Spleen (tissue), 11 donors: ENCODE measurements around the gene SNAPC2. TPM values are rescaled to one million over a fixed set of nuclear protein-coding genes. Genes with fewer than 3 reads are reported as not detected.

Source experiments
- DNase-seq: peaks from one replicate; pipeline ENCODE4 v3.0.0-alpha.2; 2020
- H3K27ac ChIP-seq, 8 donors: fragments of 200-600 bp; sonication (generic) in 7 of 8; 1 replicate in 4 of 8; 2 replicates in 4 of 8; pipeline versions ENCODE4 v1.5.0 to v1.8.0; 2016 to 2021; ENCODE audit warnings: inconsistent platforms in 4 of 8, mild to moderate bottlenecking in 4 of 8, moderate library complexity in 1 of 8
- H3K27me3 ChIP-seq, 7 donors: fragments of 200-600 bp; sonication (generic) in 6 of 7; replicated peaks in 1 of 7; 1 replicate in 4 of 7; 2 replicates in 3 of 7; pipeline versions ENCODE4 v1.5.0 to v1.8.0; 2016 to 2021; ENCODE audit warnings: inconsistent platforms in 3 of 7, mild to moderate bottlenecking in 1 of 7
- H3K36me3 ChIP-seq, 6 donors: fragments of 200-600 bp; sonication (generic) in 5 of 6; 1 replicate in 4 of 6; 2 replicates in 2 of 6; pipeline versions ENCODE4 v1.5.0 to v1.8.0; 2016 to 2021; ENCODE audit warnings: inconsistent platforms in 2 of 6
- H3K4me1 ChIP-seq, 6 donors: fragments of 200-600 bp; sonication (generic) in 5 of 6; 1 replicate in 3 of 6; 2 replicates in 3 of 6; pipeline versions ENCODE4 v1.5.0 to v1.8.0; 2016 to 2021; ENCODE audit warnings: inconsistent platforms in 3 of 6
- H3K4me3 ChIP-seq, 8 donors: fragments of 200-600 bp; sonication (generic) in 7 of 8; 1 replicate in 4 of 8; 2 replicates in 4 of 8; pipeline versions ENCODE4 v1.5.0 to v1.8.0; 2016 to 2021; ENCODE audit warnings: inconsistent platforms in 4 of 8, mild to moderate bottlenecking in 4 of 8, moderate library complexity in 2 of 8
- H3K9me3 ChIP-seq, 8 donors: fragments of 200-600 bp; sonication (generic) in 7 of 8; 1 replicate in 4 of 8; 2 replicates in 4 of 8; pipeline versions ENCODE4 v1.5.0 to v1.8.0; 2016 to 2021; ENCODE audit warnings: inconsistent platforms in 4 of 8
- POLR2A ChIP-seq, 3 donors: fragments of 450-650 bp; IDR thresholded peaks; one replicate each; pipeline ENCODE4 v1.5.1; 2017; ENCODE audit warnings: antibody characterized with exemption in 3 of 3, mild to moderate bottlenecking in 1 of 3
- POLR2AphosphoS5 ChIP-seq, 3 donors: sonication (generic); formaldehyde crosslinking; IDR thresholded peaks; one replicate each; pipeline ENCODE4 v1.5.1; 2017; ENCODE audit warnings: antibody characterized with exemption in 3 of 3
- WGBS, 5 donors: extraction: QIAGEN DNeasy Blood & Tissue Kit in 3 of 5; methylation state at CpG; one replicate each; pipeline versions ENCODE4 v1.1.5 to v1.1.7; 2013 to 2018; 5-methylcytosine and 5-hydroxymethylcytosine counted together
- intact Hi-C: fragments of 100-400 bp; cut with DNase I; formaldehyde crosslinking; loops from one replicate; pipeline ENCODE4 v1.15.0; 2023; ENCODE audit warnings: low total_unique reads
- polyA plus RNA-seq, 3 donors: library from polyadenylated mRNA; stranded (reverse); fragments of 200-250 nt; gene quantifications; one replicate each; pipeline ENCODE4 v1.2.1, GENCODE V29; 2013
- total RNA-seq, 7 donors: library from RNA; depleted of rRNA in 3 of 7; stranded (reverse); fragments of >200 nt in 3 of 7; fragmentation: NEBNext Ultra II Directional in 4 of 7; extraction: Animal tissue kit (Norgen Biotek cat#: 25700) in 4 of 7; gene quantifications; one replicate each; pipeline versions ENCODE4 v1.1.0 to v1.2.1, GENCODE V29; 2016 to 2021
- TF ChIP-seq, protein P1 (sequence below), 11 experiments: fragments of 200-600 bp in 7 of 11; fragments of 450-650 bp in 4 of 11; sonication (generic) in 4 of 11; IDR thresholded peaks in 8 of 11; conservative IDR thresholded peaks in 3 of 11; 1 replicate in 7 of 11; 2 replicates in 4 of 11; pipeline versions ENCODE4 v1.4.0 to v1.8.0; 2016 to 2021; ENCODE audit warnings: antibody characterized with exemption in 11 of 11, inconsistent platforms in 4 of 11, mild to moderate bottlenecking in 1 of 11
- donor health status: healthy with polysubstance abuse.
- donor health status: DM: no; HTN: no; CAD: no; lungs with moderate emphysema.
- donor health status: DM: no; HTN: no; CAD: no.
- donor health status: Bipolar disorder and iron deficiency.
- donor health status: healthy.
- donor health status: DM: no; HTN: no; CAD: no.
- donor health status: DM: yes; HTN: yes; CAD: no.

The SNAPC2 gene
- total and polyA plus RNA-seq, 10 donors: 13.1 to 23.9 (median 18.5) TPM

DNA sequence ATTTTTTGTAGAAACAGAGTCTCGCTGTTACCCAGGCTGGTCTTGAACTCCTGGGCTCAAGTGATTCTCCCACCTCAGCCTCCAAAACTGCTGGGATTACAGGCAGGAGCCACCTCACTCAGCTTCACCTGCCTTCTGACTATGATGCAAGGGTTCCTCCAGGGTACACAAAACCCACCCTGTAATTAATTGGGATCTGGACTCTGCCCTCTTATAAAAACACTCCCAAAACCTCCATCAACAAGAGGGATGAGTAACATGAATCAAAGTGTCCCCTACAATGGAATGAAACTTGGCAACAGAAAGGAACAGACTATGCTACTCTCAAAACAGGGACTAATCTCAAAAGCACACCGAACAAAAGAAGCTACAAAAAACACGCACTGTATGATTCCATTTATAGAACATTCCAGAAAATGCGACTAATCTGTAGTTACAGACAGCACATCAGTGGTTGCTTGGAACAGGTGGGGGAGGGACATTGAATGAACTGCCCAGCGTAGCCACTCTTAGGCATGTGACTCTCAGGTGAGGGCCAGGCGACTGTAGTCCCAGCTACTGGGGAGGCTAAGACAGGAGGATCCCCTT lies 42.8 kb upstream of the SNAPC2 start:
- intact Hi-C loops: no loop called here

DNA sequence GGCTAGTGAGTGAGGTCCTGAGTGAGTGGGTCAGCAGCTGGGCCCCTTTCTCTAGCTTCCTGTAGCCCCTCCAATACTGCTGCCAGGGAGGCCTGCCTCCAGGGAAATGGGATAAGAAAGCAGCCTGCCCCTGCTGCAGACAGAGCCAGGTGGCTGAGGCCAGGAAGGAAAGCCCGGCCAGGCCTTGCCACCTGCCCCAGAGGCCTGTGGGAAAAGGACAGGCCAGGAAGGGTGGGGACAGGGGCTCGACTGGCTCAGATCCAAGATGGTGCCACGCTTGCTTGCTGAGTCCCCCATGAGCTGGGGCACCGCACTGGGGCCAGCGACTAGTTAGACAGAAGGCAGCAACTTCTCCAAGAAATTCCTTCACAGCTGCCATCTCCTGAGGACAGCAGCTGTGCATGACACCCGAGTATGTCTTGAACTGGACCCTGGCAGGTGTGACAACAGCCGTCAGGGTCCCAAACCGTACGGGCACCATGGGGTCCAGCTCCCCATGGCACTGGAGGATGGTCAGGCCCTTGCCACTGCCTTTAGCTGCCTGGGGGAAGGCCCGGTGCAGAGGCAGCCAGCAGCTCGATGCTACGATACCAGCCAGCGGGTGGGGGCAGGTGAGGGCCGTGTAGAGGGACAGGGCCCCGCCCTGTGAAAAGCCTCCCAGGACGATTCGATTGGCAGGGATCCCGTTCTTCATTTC lies 40.9 kb upstream of the SNAPC2 start:
- Histone ChIP-seq H3K4me3 (no peak overlapping the region), H3K9me3 (peaks cover 0 to 4% (median 0%) of the 10 kb centered on the region in 8 donors), H3K4me1 (peaks cover 0 to 9% (median 6%) of the 10 kb centered on the region in 6 donors), H3K36me3 (no peaks in the 10 kb centered on the region), H3K27me3 (peaks cover 0 to 29% (median 12%) of the 10 kb centered on the region in 7 donors), H3K27ac (no peak overlapping the region)
- WGBS, 5 donors: 70 to 84% (median 76%) methylated on average over 10 to 18 of the region's 18 CpGs
- intact Hi-C loops: no loop called here
- TF ChIP-seq POLR2A (IDR thresholded peaks at IDR 0.05) (no peak), POLR2AphosphoS5 (IDR thresholded peaks at IDR 0.05) (no peak)
- TF ChIP-seq, protein P1, sequence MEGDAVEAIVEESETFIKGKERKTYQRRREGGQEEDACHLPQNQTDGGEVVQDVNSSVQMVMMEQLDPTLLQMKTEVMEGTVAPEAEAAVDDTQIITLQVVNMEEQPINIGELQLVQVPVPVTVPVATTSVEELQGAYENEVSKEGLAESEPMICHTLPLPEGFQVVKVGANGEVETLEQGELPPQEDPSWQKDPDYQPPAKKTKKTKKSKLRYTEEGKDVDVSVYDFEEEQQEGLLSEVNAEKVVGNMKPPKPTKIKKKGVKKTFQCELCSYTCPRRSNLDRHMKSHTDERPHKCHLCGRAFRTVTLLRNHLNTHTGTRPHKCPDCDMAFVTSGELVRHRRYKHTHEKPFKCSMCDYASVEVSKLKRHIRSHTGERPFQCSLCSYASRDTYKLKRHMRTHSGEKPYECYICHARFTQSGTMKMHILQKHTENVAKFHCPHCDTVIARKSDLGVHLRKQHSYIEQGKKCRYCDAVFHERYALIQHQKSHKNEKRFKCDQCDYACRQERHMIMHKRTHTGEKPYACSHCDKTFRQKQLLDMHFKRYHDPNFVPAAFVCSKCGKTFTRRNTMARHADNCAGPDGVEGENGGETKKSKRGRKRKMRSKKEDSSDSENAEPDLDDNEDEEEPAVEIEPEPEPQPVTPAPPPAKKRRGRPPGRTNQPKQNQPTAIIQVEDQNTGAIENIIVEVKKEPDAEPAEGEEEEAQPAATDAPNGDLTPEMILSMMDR (IDR thresholded peaks at IDR 0.05 in 8 of 11, conservative IDR thresholded peaks at IDR 0.05 in 3 of 11): no peak
- DNase-seq: no peak

More for the DNA sequence above, 42.8 kb upstream of the SNAPC2 start:
- no peak for DNase-seq
- peaks cover 2 to 28% (median 21%) of the 10 kb centered on the region in 6 donors for H3K4me1 ChIP-seq
- H3K9me3 ChIP-seq: peaks cover 0 to 4% (median 0%) of the 10 kb centered on the region in 8 donors
- TF ChIP-seq, protein P1 (IDR thresholded peaks at IDR 0.05 in 8 of 11, conservative IDR thresholded peaks at IDR 0.05 in 3 of 11): no peak
- TF ChIP-seq POLR2AphosphoS5 (IDR thresholded peaks at IDR 0.05): no peak
- TF ChIP-seq POLR2A (IDR thresholded peaks at IDR 0.05): no peak
- H3K27ac ChIP-seq: no peak overlapping the region
- H3K36me3 ChIP-seq: no peaks in the 10 kb centered on the region
- H3K27me3 ChIP-seq: peaks cover 2 to 48% (median 31%) of the 10 kb centered on the region in 7 donors
- WGBS, 5 donors: 88 to 93% (median 92%) methylated on average over 6 of the region's 6 CpGs
- H3K4me3 ChIP-seq: no peak overlapping the region

DNA sequence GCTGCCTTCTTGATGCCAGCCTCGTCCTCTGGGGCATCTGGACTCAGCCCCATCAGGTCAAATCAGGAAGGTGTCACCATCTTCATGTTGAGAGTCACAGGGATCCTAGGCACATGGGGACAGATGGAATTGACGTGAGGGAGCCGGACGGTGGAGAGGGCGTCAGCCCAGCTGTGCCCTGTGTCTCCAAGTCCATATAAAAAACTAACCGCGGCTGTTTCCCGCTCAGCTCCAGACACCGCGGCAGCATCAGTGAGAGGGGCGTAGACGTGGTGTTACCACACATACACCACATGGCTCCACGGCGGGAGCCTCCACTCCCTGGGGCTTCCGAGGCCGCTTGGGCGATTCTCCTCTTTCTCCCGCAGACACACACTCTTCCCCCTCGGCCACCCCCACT lies 40.3 kb upstream of the SNAPC2 start:
- Histone ChIP-seq H3K9me3 (peaks cover 0 to 4% (median 0%) of the 10 kb centered on the region in 8 donors), H3K27me3 (peaks cover 0 to 23% (median 6%) of the 10 kb centered on the region in 7 donors), H3K4me1 (peaks cover 0 to 3% (median under 1%) of the 10 kb centered on the region in 6 donors), H3K27ac (no peak overlapping the region), H3K36me3 (no peaks in the 10 kb centered on the region), H3K4me3 (no peak overlapping the region)
- DNase-seq: no peak
- TF ChIP-seq POLR2A (IDR thresholded peaks at IDR 0.05) (no peak), POLR2AphosphoS5 (IDR thresholded peaks at IDR 0.05) (no peak)
- TF ChIP-seq, protein P1 (IDR thresholded peaks at IDR 0.05 in 8 of 11, conservative IDR thresholded peaks at IDR 0.05 in 3 of 11): no peak
- intact Hi-C loops: no loop called here
- 85 to 94% (median 88%) methylated on average over 19 of the region's 19 CpGs for WGBS, 5 donors

DNA sequence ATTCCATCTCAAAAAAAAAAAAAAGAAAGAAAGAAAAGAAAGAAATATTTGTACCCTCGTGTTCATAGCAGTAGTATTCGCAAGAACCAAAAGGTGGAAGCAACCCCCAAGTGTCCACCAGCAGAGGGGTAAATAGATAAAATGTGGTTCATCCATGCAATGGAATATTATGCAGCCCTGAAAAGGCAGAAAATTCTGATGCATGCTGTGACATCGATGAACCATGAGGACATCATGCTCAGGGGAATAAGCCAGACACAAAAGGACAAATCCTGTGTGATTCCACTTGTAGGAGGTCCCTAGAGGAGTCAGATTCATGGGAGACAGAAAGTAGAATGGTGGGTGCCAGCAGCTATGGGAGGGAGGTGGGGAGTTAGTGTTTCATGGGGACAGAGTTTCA lies 38.2 kb upstream of the SNAPC2 start:
- no peak for DNase-seq
- WGBS, 5 donors: 89 to 98% (median 93%) methylated on average over 3 of the region's 3 CpGs
- intact Hi-C loops: no loop called here
- Histone ChIP-seq H3K9me3 (peaks cover 0 to 4% (median 0%) of the 10 kb centered on the region in 8 donors), H3K27me3 (peaks cover 0 to 14% (median 0%) of the 10 kb centered on the region in 7 donors), H3K4me1 (no peaks in the 10 kb centered on the region), H3K4me3 (no peak overlapping the region), H3K36me3 (no peaks in the 10 kb centered on the region), H3K27ac (no peak overlapping the region)
- TF ChIP-seq POLR2A (IDR thresholded peaks at IDR 0.05) (no peak), POLR2AphosphoS5 (IDR thresholded peaks at IDR 0.05) (no peak)
- TF ChIP-seq, protein P1 (IDR thresholded peaks at IDR 0.05 in 8 of 11, conservative IDR thresholded peaks at IDR 0.05 in 3 of 11): no peak
